GM23338 (cell line): ENCODE data around the gene LEFTY1.

ENCODE experiments used
- EZH2 ChIP-seq: fragments of 200-600 bp; sonication (generic); IDR thresholded peaks from one replicate; pipeline ENCODE4 v1.8.0; 2017; ENCODE audit warnings: antibody characterized with exemption, mild to moderate bottlenecking, low read depth; ENCODE audit not compliant: unreplicated experiment
- STAT1 ChIP-seq: IDR thresholded peaks from one replicate; pipeline ENCODE4 v1.6.1; 2016; ENCODE audit warnings: antibody characterized with exemption; ENCODE audit not compliant: unreplicated experiment
- TF ChIP-seq, protein P1 (sequence below), 2 experiments: fragments of 200-600 bp in 1 of 2; sonication (generic) in 1 of 2; conservative IDR thresholded peaks; 2 replicates each; pipeline versions ENCODE4 v1.5.1 to v1.6.1; 2016 to 2017; ENCODE audit warnings: antibody characterized with exemption in 2 of 2, low read depth in 2 of 2, mild to moderate bottlenecking in 2 of 2, moderate library complexity in 1 of 2
- TF ChIP-seq, protein P2 (sequence below): IDR thresholded peaks from one replicate; pipeline ENCODE4 v1.6.1; 2018; ENCODE audit warnings: antibody characterized with exemption; ENCODE audit not compliant: unreplicated experiment

DNA sequence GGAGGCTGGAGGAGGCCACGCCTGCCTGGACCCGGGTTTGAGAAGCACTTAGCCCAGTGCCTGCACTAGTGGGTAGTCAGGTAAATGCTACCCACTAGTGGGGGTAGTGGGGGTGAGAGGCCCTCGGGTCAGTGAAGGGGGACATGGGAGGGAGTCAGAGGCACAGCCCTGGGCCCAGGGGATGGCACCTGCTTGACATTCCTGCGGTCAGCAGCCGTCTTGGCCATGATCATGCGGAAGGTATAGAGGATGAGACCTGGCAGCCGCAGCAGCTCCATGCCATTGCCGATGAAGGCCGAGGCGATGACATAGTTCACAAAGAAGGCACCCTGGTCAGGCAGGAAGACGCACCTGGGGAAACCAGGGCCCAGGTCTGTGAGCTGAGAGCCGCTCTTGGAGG lies 35.5 kb downstream of the LEFTY1 start:
- TF ChIP-seq EZH2 (no peak), STAT1 (no peak)
- TF ChIP-seq, protein P1, sequence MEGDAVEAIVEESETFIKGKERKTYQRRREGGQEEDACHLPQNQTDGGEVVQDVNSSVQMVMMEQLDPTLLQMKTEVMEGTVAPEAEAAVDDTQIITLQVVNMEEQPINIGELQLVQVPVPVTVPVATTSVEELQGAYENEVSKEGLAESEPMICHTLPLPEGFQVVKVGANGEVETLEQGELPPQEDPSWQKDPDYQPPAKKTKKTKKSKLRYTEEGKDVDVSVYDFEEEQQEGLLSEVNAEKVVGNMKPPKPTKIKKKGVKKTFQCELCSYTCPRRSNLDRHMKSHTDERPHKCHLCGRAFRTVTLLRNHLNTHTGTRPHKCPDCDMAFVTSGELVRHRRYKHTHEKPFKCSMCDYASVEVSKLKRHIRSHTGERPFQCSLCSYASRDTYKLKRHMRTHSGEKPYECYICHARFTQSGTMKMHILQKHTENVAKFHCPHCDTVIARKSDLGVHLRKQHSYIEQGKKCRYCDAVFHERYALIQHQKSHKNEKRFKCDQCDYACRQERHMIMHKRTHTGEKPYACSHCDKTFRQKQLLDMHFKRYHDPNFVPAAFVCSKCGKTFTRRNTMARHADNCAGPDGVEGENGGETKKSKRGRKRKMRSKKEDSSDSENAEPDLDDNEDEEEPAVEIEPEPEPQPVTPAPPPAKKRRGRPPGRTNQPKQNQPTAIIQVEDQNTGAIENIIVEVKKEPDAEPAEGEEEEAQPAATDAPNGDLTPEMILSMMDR (conservative IDR thresholded peaks at IDR 0.05; ENCODE audit: low read depth in 2 of 2) = no peak
- TF ChIP-seq, protein P2, sequence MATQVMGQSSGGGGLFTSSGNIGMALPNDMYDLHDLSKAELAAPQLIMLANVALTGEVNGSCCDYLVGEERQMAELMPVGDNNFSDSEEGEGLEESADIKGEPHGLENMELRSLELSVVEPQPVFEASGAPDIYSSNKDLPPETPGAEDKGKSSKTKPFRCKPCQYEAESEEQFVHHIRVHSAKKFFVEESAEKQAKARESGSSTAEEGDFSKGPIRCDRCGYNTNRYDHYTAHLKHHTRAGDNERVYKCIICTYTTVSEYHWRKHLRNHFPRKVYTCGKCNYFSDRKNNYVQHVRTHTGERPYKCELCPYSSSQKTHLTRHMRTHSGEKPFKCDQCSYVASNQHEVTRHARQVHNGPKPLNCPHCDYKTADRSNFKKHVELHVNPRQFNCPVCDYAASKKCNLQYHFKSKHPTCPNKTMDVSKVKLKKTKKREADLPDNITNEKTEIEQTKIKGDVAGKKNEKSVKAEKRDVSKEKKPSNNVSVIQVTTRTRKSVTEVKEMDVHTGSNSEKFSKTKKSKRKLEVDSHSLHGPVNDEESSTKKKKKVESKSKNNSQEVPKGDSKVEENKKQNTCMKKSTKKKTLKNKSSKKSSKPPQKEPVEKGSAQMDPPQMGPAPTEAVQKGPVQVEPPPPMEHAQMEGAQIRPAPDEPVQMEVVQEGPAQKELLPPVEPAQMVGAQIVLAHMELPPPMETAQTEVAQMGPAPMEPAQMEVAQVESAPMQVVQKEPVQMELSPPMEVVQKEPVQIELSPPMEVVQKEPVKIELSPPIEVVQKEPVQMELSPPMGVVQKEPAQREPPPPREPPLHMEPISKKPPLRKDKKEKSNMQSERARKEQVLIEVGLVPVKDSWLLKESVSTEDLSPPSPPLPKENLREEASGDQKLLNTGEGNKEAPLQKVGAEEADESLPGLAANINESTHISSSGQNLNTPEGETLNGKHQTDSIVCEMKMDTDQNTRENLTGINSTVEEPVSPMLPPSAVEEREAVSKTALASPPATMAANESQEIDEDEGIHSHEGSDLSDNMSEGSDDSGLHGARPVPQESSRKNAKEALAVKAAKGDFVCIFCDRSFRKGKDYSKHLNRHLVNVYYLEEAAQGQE = no peak
